ENCODE results near the gene NPM1. TPM values are rescaled to one million over a fixed set of nuclear protein-coding genes. Genes with fewer than 3 reads are reported as not detected.

NPM1 gene
- total RNA-seq = 100 to 1,000 TPM; 857 to 892 TPM
- polyA plus RNA-seq = 100 to 1,000 TPM; 595 to 777 TPM

- peaks cover 17 to 47% of the 10 kb centered on the region in 2 donors for H3K36me3 Mint-ChIP-seq
- Histone ChIP-seq H3K36me3 (ENCODE audit: insufficient read depth, low read length) (peaks cover 6% of the 10 kb centered on the region), H3K9me3 (ENCODE audit: control insufficient read depth in 1 of 2, low read length in 2 of 2) (no peaks in the 10 kb centered on the region), H3K4me3 (ENCODE audit: low read length in 2 of 2) (peak within 1 kb of the TSS; percentile 74 to 94), H3K27ac (ENCODE audit: low read depth, low read length) (peak within 1 kb of the TSS; percentile 79), H3K27me3 (ENCODE audit: insufficient read depth, low read length) (no peaks in the 10 kb centered on the region), H3K4me1 (ENCODE audit: insufficient read depth, low read length) (peaks cover 45% of the 10 kb centered on the region)
- POLR2A ChIA-PET (ENCODE audit: partially characterized antibody) = interaction anchor here (0.7 to 3.0 kb wide), 16 partner anchors 9 to 1387 kb away, joined by 3 to 27 read pairs (median 4); partner anchors contain the start of genes FBXW11 and FGF18
- peaks cover 29 to 58% (median 43%) of the 10 kb centered on the region in 4 donors for H3K4me1 Mint-ChIP-seq
- CTCF ChIA-PET (ENCODE audit: partially characterized antibody) = no interaction called here
- peak; percentile 97 to 99 (median 99) for DNase-seq
- H3K4me3 Mint-ChIP-seq = peak within 1 kb of the TSS; percentile 97 to 99 (median 98)
- intact Hi-C loops (cut with micrococcal nuclease) = loop anchor here (1.0 to 10.0 kb wide), 6 partner anchors 619 to 1805 kb away; partner anchors contain the start of genes CREBRF, DUSP1, FBXW11 and SPDL1
- H3K27ac Mint-ChIP-seq = peak within 1 kb of the TSS; percentile 95 to 100 (median 99)
- H3K9me3 Mint-ChIP-seq = peaks cover 0 to 10% (median 0%) of the 10 kb centered on the region in 8 donors
- H3K27me3 Mint-ChIP-seq = peaks cover 0 to 3% of the 10 kb centered on the region in 2 donors
Measured at GRCh38 chr5:171387345-171387969, at the start of gene NPM1. NPM1 (plus strand) TSS chr5:171387849; CDS start chr5:171387949, 100 bp downstream.

GRCh38 chr5:171340042-171340441, 47.6 kb upstream of the NPM1 start:
- Histone ChIP-seq H3K36me3 (ENCODE audit: insufficient read depth, low read length) (no peaks in the 10 kb centered on the region), H3K27me3 (ENCODE audit: insufficient read depth, low read length) (peaks cover 3% of the 10 kb centered on the region), H3K9me3 (ENCODE audit: control insufficient read depth in 1 of 2, low read length in 2 of 2) (no peaks in the 10 kb centered on the region), H3K4me1 (ENCODE audit: insufficient read depth, low read length) (peaks cover 6% of the 10 kb centered on the region), H3K27ac (ENCODE audit: low read depth, low read length) (no peak overlapping the region), H3K4me3 (ENCODE audit: low read length in 2 of 2) (no peak overlapping the region)
- intact Hi-C loops (cut with micrococcal nuclease) = loop anchor here (5.0 to 10.0 kb wide), 2 partner anchors 353 to 905 kb away; no protein-coding TSS in a partner anchor
- H3K4me3 Mint-ChIP-seq = no peak overlapping the region
- H3K36me3 Mint-ChIP-seq = no peaks in the 10 kb centered on the region
- H3K27ac Mint-ChIP-seq = no peak overlapping the region
- ChIA-PET POLR2A (ENCODE audit: partially characterized antibody) (no interaction called here), CTCF (ENCODE audit: partially characterized antibody) (interaction anchor here (0.9 kb wide), 2 partner anchors 133 to 905 kb away, joined by 3 read pairs; no protein-coding TSS in a partner anchor)
- H3K4me1 Mint-ChIP-seq = peaks cover 0 to 13% (median 7%) of the 10 kb centered on the region in 4 donors
- H3K27me3 Mint-ChIP-seq = peaks cover 2 to 21% of the 10 kb centered on the region in 2 donors
- no peak for DNase-seq
- peaks cover 0 to 2% (median 0%) of the 10 kb centered on the region in 8 donors for H3K9me3 Mint-ChIP-seq

GRCh38 chr5:171340491-171340890, 47.2 kb upstream of the NPM1 start:
- no peak overlapping the region for H3K4me3 Mint-ChIP-seq
- peaks cover 0 to 13% (median 7%) of the 10 kb centered on the region in 4 donors for H3K4me1 Mint-ChIP-seq
- H3K27ac Mint-ChIP-seq = no peak overlapping the region
- Histone ChIP-seq H3K27me3 (ENCODE audit: insufficient read depth, low read length) (peaks cover 3% of the 10 kb centered on the region), H3K4me3 (ENCODE audit: low read length in 2 of 2) (no peak overlapping the region), H3K27ac (ENCODE audit: low read depth, low read length) (no peak overlapping the region), H3K4me1 (ENCODE audit: insufficient read depth, low read length) (peaks cover 6% of the 10 kb centered on the region), H3K9me3 (ENCODE audit: control insufficient read depth in 1 of 2, low read length in 2 of 2) (no peaks in the 10 kb centered on the region), H3K36me3 (ENCODE audit: insufficient read depth, low read length) (no peaks in the 10 kb centered on the region)
- no peaks in the 10 kb centered on the region for H3K36me3 Mint-ChIP-seq
- H3K9me3 Mint-ChIP-seq = peaks cover 0 to under 1% (median 0%) of the 10 kb centered on the region in 8 donors
- peaks cover 2 to 21% of the 10 kb centered on the region in 2 donors for H3K27me3 Mint-ChIP-seq
- intact Hi-C loops (cut with micrococcal nuclease) = loop anchor here (5.0 to 10.0 kb wide), 2 partner anchors 353 to 906 kb away; no protein-coding TSS in a partner anchor
- no peak for DNase-seq
- CTCF ChIA-PET (ENCODE audit: partially characterized antibody) = interaction anchor here (0.9 kb wide), 1 partner anchor 905 kb away, joined by 3 read pairs; no protein-coding TSS in a partner anchor
- POLR2A ChIA-PET (ENCODE audit: partially characterized antibody) = no interaction called here

GRCh38 chr5:171342362-171343111, 45.1 kb upstream of the NPM1 start:
- H3K9me3 Mint-ChIP-seq = no peaks in the 10 kb centered on the region
- intact Hi-C loops (cut with micrococcal nuclease) = loop anchor here (5.0 to 10.0 kb wide), 2 partner anchors 355 to 908 kb away; no protein-coding TSS in a partner anchor
- peaks cover 3% of the 10 kb centered on the region for H3K27me3 ChIP-seq (ENCODE audit: insufficient read depth, low read length)
- H3K4me3 ChIP-seq (ENCODE audit: low read length in 2 of 2) = no peak overlapping the region
- H3K36me3 ChIP-seq (ENCODE audit: insufficient read depth, low read length) = no peaks in the 10 kb centered on the region
- H3K27me3 Mint-ChIP-seq = peaks cover 2 to 15% of the 10 kb centered on the region in 2 donors
- peak in 3 of 5 donors; percentile 14 to 19 (median 16) for DNase-seq
- peaks cover 0 to under 1% (median 0%) of the 10 kb centered on the region in 4 donors for H3K4me1 Mint-ChIP-seq
- no peaks in the 10 kb centered on the region for H3K36me3 Mint-ChIP-seq
- H3K27ac Mint-ChIP-seq = no peak overlapping the region
- no peak overlapping the region for H3K27ac ChIP-seq (ENCODE audit: low read depth, low read length)
- CTCF ChIA-PET (ENCODE audit: partially characterized antibody) = interaction anchor here (0.9 to 1.4 kb wide), 4 partner anchors 10 to 1242 kb away, joined by 3 to 5 read pairs (median 4); no protein-coding TSS in a partner anchor
- no peaks in the 10 kb centered on the region for H3K4me1 ChIP-seq (ENCODE audit: insufficient read depth, low read length)
- no peaks in the 10 kb centered on the region for H3K9me3 ChIP-seq (ENCODE audit: control insufficient read depth in 1 of 2, low read length in 2 of 2)
- H3K4me3 Mint-ChIP-seq = no peak overlapping the region
- POLR2A ChIA-PET (ENCODE audit: partially characterized antibody) = no interaction called here

GRCh38 chr5:171344936-171345608, 42.6 kb upstream of the NPM1 start:
- H3K4me3 ChIP-seq (ENCODE audit: low read length in 2 of 2) = no peak overlapping the region
- Mint-ChIP-seq H3K27ac (no peak overlapping the region), H3K36me3 (no peaks in the 10 kb centered on the region), H3K4me1 (no peaks in the 10 kb centered on the region), H3K4me3 (no peak overlapping the region), H3K27me3 (peaks cover 0 to 11% of the 10 kb centered on the region in 2 donors), H3K9me3 (no peaks in the 10 kb centered on the region)
- H3K27ac ChIP-seq (ENCODE audit: low read depth, low read length) = no peak overlapping the region
- ChIA-PET CTCF (ENCODE audit: partially characterized antibody) (interaction anchor here (1.3 kb wide), 1 partner anchor 13 kb away, joined by 3 read pairs; no protein-coding TSS in a partner anchor), POLR2A (ENCODE audit: partially characterized antibody) (no interaction called here)
- DNase-seq = no peak
- H3K9me3 ChIP-seq (ENCODE audit: control insufficient read depth in 1 of 2, low read length in 2 of 2) = no peaks in the 10 kb centered on the region
- no peaks in the 10 kb centered on the region for H3K27me3 ChIP-seq (ENCODE audit: insufficient read depth, low read length)
- no peaks in the 10 kb centered on the region for H3K36me3 ChIP-seq (ENCODE audit: insufficient read depth, low read length)
- intact Hi-C loops (cut with micrococcal nuclease) = loop anchor here (5.0 to 10.0 kb wide), 2 partner anchors 358 to 910 kb away; no protein-coding TSS in a partner anchor
- no peaks in the 10 kb centered on the region for H3K4me1 ChIP-seq (ENCODE audit: insufficient read depth, low read length)

- POLR2A ChIA-PET (ENCODE audit: partially characterized antibody) = interaction anchor here (1.8 kb wide), 1 partner anchor 37 kb away, joined by 4 read pairs; no protein-coding TSS in a partner anchor
Measured at GRCh38 chr5:171351536-171352073, 36.0 kb upstream of the NPM1 start.

More at GRCh38 chr5:171351536-171352073, 36.0 kb upstream of the NPM1 start:
- Histone ChIP-seq H3K27ac (ENCODE audit: low read depth, low read length) (no peak overlapping the region), H3K4me1 (ENCODE audit: insufficient read depth, low read length) (peaks cover 5% of the 10 kb centered on the region), H3K27me3 (ENCODE audit: insufficient read depth, low read length) (no peaks in the 10 kb centered on the region), H3K4me3 (ENCODE audit: low read length in 2 of 2) (no peak overlapping the region), H3K36me3 (ENCODE audit: insufficient read depth, low read length) (no peaks in the 10 kb centered on the region), H3K9me3 (ENCODE audit: control insufficient read depth in 1 of 2, low read length in 2 of 2) (no peaks in the 10 kb centered on the region)
- Mint-ChIP-seq H3K27ac (no peak overlapping the region), H3K4me1 (peaks cover 0 to 10% (median 4%) of the 10 kb centered on the region in 4 donors), H3K36me3 (peaks cover 0 to 2% of the 10 kb centered on the region in 2 donors), H3K27me3 (peaks cover 2 to 7% of the 10 kb centered on the region in 2 donors), H3K9me3 (no peaks in the 10 kb centered on the region), H3K4me3 (no peak overlapping the region)
- intact Hi-C loops (cut with micrococcal nuclease) = no loop called here
- CTCF ChIA-PET (ENCODE audit: partially characterized antibody) = interaction anchor here (1.2 kb wide), 1 partner anchor 10 kb away, joined by 4 read pairs; no protein-coding TSS in a partner anchor
- no peak for DNase-seq
